Right lobe of liver (tissue), 6 donors: ENCODE measurements around the gene C1orf210. TPM values are rescaled to one million over a fixed set of nuclear protein-coding genes. Genes with fewer than 3 reads are reported as not detected.

Experiments
- ATAC-seq, 4 donors: fragments of 200-7000 bp; cut with Tn5 transposase; one replicate each; pipeline ENCODE4 v1.9.1; 2020; ENCODE audit warnings: mild to moderate bottlenecking in 4 of 4, moderate library complexity in 4 of 4
- DNase-seq, 3 donors: peaks; one replicate each; pipeline ENCODE4 v3.0.0-alpha.2; 2020
- H3K27ac ChIP-seq, 3 donors: fragments of 200-600 bp; one replicate each; pipeline ENCODE4 v1.8.0; 2022
- H3K27me3 ChIP-seq, 2 donors: fragments of 200-600 bp; one replicate each; pipeline ENCODE4 v1.8.0; 2022
- H3K36me3 ChIP-seq, 4 donors: fragments of 200-600 bp; sonication (generic) in 1 of 4; one replicate each; pipeline versions ENCODE4 v1.5.1 to v1.8.0; 2017 to 2022; ENCODE audit warnings: control low read depth in 1 of 4
- H3K4me1 ChIP-seq, 4 donors: fragments of 200-600 bp; sonication (generic) in 1 of 4; one replicate each; pipeline versions ENCODE4 v1.5.1 to v1.8.0; 2017 to 2022; ENCODE audit warnings: control low read depth in 1 of 4
- H3K4me3 ChIP-seq, 3 donors: fragments of 200-600 bp; one replicate each; pipeline ENCODE4 v1.8.0; 2022
- H3K9me3 ChIP-seq, 4 donors: fragments of 200-600 bp; sonication (generic) in 1 of 4; one replicate each; pipeline versions ENCODE4 v1.5.1 to v1.8.0; 2017 to 2022; ENCODE audit warnings: control low read depth in 1 of 4
- POLR2A ChIP-seq: fragments of 450-650 bp; IDR thresholded peaks from one replicate; pipeline ENCODE4 v1.6.1; 2017; ENCODE audit warnings: antibody characterized with exemption, mild to moderate bottlenecking
- WGBS: methylation state at CpG from one replicate; pipeline ENCODE4 v1.1.6; 2018; ENCODE audit warnings: low coverage, low lambda C conversion rate; ENCODE audit not compliant: insufficient coverage; ENCODE audit errors: missing lambda C conversion rate; 5-methylcytosine and 5-hydroxymethylcytosine counted together
- intact Hi-C, 2 donors: fragments of 100-400 bp; cut with DNase I; formaldehyde crosslinking; loops; one replicate each; pipeline versions ENCODE4 v1.11.2 to v1.14.1; 2022
- total RNA-seq, 6 experiments: library from RNA; depleted of rRNA in 2 of 6; stranded (reverse); fragments of >200 nt in 2 of 6; fragmentation: NEBNext Ultra II Directional in 3 of 6; extraction: Animal tissue kit (Norgen Biotek cat#: 25700) in 3 of 6; gene quantifications; one replicate each; pipeline versions ENCODE4 v1.1.0 to v1.2.4, GENCODE V29; 2016 to 2023
- TF ChIP-seq, protein P1 (sequence below), 4 donors: fragments of 200-600 bp in 3 of 4; fragments of 450-650 bp in 1 of 4; IDR thresholded peaks; one replicate each; pipeline versions ENCODE4 v1.5.1 to v1.8.0; 2016 to 2022; ENCODE audit warnings: antibody characterized with exemption in 4 of 4, mild to moderate bottlenecking in 2 of 4
- donor health status: DM: no; HTN: yes; CAD: no.
- donor health status: DM: no; HTN: no; CAD: no.
- donor health status: DM: no; HTN: no; CAD: no.
- donor health status: DM: no; HTN: yes; CAD: no.
- donor health status: DM: no; HTN: yes; CAD: no.

Gene C1orf210
- total RNA-seq, 6 experiments from 2014 or later: 0.58 to 2.7 (median 1.7) TPM

DNA sequence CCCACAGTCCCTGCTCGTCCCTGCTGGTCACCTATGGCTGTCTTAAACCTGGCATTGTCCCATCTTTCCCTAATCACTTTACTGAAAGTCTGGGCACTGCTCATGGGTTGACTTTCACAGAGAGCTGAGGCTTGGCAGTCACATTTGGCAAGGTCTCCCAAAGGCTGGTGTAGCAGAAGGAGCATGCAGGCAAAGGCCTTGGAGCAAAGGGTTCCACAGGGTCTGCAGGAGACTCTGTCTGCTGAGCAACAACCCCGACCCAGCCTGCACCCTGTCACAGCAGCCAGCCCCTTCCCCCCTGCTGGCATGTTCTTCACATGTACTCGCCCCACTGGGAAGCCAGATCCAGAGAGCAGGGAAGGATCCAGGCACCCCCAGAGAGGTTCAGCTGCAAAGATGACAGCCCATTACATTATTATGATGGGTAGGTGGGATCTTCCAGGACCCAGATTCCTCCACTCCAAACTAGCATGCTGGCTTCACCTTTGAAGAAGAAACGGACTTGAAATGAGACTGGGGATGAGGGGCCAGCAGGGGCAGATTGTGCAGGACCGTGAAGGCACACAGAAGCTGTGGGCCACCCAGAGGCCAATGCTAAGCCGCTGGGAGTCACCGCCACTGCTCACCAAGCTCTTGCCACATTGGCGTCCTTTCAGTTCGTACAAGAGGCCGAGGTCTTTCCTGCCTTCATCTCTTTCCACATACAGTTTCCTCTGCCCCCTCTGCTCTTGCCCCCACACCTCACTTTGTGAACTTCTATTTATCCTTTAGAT is 29.8 kb downstream of the C1orf210 start:
- Histone ChIP-seq H3K4me1 (peaks cover 0 to 48% (median 17%) of the 10 kb centered on the region in 4 donors), H3K27me3 (no peaks in the 10 kb centered on the region), H3K4me3 (no peak overlapping the region), H3K27ac (peak overlapping the region in 1 of 3 donors; percentile 52), H3K36me3 (no peaks in the 10 kb centered on the region), H3K9me3 (no peaks in the 10 kb centered on the region)
- DNase-seq (peak in 2 of 3 donors; percentile 16 to 69), ATAC-seq (peak; percentile 20 to 49 (median 42))
- intact Hi-C loops: no loop called here
- TF ChIP-seq, protein P1, sequence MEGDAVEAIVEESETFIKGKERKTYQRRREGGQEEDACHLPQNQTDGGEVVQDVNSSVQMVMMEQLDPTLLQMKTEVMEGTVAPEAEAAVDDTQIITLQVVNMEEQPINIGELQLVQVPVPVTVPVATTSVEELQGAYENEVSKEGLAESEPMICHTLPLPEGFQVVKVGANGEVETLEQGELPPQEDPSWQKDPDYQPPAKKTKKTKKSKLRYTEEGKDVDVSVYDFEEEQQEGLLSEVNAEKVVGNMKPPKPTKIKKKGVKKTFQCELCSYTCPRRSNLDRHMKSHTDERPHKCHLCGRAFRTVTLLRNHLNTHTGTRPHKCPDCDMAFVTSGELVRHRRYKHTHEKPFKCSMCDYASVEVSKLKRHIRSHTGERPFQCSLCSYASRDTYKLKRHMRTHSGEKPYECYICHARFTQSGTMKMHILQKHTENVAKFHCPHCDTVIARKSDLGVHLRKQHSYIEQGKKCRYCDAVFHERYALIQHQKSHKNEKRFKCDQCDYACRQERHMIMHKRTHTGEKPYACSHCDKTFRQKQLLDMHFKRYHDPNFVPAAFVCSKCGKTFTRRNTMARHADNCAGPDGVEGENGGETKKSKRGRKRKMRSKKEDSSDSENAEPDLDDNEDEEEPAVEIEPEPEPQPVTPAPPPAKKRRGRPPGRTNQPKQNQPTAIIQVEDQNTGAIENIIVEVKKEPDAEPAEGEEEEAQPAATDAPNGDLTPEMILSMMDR (IDR thresholded peaks at IDR 0.05): no peak
- no peak for TF ChIP-seq POLR2A
- WGBS: 43% methylated on average over 2 of the region's 10 CpGs

DNA sequence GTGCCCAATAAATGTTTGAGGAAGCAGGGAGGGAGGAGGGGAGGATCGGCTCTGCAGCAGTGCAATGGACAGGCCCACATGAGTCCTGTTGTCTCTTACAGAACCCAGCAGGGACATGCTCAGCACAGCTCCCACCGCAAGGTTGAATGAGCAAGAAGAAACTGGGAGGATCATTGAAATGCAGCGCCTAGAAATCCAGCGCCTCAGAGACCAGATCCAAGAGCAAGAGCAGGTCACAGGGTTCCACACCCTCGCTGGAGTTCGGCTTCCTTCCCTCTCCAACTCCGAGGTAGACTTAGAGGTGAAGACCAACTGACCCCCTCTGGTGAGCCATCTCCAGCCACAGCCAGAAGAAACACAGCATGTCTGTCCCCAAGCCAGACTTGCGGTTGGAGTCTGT is 31.5 kb downstream of the C1orf210 start:
- H3K27me3 ChIP-seq: no peaks in the 10 kb centered on the region
- peak in 2 of 3 donors; percentile 2 to 14 for DNase-seq
- H3K4me3 ChIP-seq: no peak overlapping the region
- peaks cover 0 to 49% (median 17%) of the 10 kb centered on the region in 4 donors for H3K4me1 ChIP-seq
- H3K27ac ChIP-seq: no peak overlapping the region
- no peaks in the 10 kb centered on the region for H3K36me3 ChIP-seq
- TF ChIP-seq, protein P1 (IDR thresholded peaks at IDR 0.05): no peak
- no peak for TF ChIP-seq POLR2A
- no peak for ATAC-seq
- 80% methylated on average over 1 of the region's 8 CpGs for WGBS
- no peaks in the 10 kb centered on the region for H3K9me3 ChIP-seq
- intact Hi-C loops: no loop called here

DNA sequence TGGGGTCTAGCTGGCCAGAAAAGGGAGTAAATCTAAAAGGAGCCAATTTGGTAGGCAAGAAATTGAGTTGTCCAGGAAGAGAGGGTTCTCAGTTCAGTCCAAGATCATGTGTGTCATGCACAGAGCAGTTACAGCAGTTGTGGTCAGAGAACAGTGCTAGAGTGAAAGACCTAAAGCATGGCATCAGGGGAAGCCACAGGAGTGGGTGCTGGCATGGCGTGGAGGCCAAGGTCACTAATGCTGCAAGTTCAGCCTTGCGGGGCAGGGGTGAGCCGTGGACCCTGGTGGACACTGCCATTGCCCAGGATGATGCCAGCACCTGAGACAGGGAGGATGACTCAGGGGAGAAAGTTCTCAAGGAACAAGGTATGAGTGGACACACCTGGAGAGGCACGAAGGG is 32.2 kb downstream of the C1orf210 start:
- H3K4me3 ChIP-seq: no peak overlapping the region
- no peak overlapping the region for H3K27ac ChIP-seq
- TF ChIP-seq, protein P1 (IDR thresholded peaks at IDR 0.05): no peak
- TF ChIP-seq POLR2A: no peak
- H3K36me3 ChIP-seq: no peaks in the 10 kb centered on the region
- intact Hi-C loops: no loop called here
- ATAC-seq: no peak
- DNase-seq: peak in 2 of 3 donors; percentile 10 to 37
- WGBS: 94% methylated on average over 3 of the region's 4 CpGs
- H3K4me1 ChIP-seq: peaks cover 0 to 42% (median 16%) of the 10 kb centered on the region in 4 donors
- H3K27me3 ChIP-seq: no peaks in the 10 kb centered on the region
- H3K9me3 ChIP-seq: no peaks in the 10 kb centered on the region

DNA sequence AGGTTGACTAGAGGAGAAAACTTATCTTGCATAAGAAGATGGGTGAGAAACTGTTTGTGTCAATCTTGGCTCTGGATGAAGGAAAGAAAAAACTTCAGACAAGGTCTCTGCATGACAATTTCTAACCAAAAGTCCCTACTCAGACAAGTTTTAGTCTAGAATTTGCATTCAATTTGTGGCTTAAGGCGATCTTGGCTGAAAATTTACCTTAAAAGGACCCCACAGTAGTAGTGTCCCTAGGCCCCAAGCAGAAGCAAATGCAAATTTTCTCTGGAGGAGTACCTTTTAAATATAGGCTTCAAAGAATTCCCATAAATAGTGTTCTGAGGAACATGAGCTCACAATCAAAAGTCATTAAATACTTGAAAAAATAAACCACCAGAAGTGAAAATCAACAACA is 33.2 kb downstream of the C1orf210 start:
- WGBS: 100% methylated on average over 1 of the region's 1 CpG

More for the DNA sequence above, 33.2 kb downstream of the C1orf210 start:
- TF ChIP-seq POLR2A: no peak
- TF ChIP-seq, protein P1 (IDR thresholded peaks at IDR 0.05): no peak
- no peaks in the 10 kb centered on the region for H3K9me3 ChIP-seq
- H3K27me3 ChIP-seq: no peaks in the 10 kb centered on the region
- H3K27ac ChIP-seq: no peak overlapping the region
- ATAC-seq (no peak), DNase-seq (no peak)
- H3K4me1 ChIP-seq: peaks cover 0 to 33% (median 11%) of the 10 kb centered on the region in 4 donors
- intact Hi-C loops: no loop called here
- H3K36me3 ChIP-seq: no peaks in the 10 kb centered on the region
- H3K4me3 ChIP-seq: no peak overlapping the region
